Measurements from ENCODE around the gene CIAO2B.
"Not testable (repeated sequence)": the region's sequence is repeated elsewhere in the genome, so short reads cannot be mapped to it uniquely, and the experiment has no call there.

The CIAO2B gene

DNA sequence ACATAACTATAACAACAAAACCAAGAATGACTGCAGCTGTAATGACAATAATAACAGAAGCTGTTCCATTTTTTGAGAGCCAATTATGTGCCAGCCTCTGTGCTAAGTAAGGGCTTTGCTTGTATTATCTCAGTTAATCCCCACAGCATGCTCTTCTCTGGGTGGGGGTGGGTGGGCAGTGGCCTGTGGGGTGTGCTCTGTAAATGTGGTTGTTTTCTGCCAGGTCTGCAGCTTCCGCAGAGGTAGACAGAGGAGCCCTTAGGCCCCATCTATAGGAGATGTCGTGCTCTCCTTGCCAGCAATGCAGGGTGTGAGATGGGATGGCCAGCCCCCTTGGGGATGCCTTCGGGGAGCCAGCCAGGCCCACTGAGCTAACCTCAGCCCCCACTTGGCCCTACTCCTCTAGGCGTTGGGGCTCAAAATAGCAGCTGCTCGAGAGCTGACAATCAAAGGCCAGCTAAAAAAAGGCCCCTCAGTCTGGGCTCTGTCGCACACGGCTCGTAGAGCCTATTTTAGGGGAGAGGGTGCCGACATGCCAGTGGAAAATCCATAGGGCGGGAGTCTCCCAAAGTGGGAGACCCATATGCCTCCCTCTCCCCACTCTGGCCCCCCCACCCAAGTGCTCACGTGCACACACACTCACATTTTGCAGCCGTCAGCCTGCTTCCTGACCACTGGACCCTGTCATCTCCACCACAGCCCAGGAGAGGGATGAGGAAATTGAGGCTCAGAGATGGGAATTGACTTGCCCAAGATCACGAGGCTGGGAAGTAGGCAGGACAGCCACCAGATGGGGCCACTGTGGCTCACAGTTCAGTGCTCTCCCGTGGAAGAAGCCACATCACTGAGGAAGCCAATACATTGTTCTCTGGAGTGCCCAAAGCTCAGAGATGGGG lies 31.3 kb downstream of the CIAO2B start:
- DNase-seq, result no peak

DNA sequence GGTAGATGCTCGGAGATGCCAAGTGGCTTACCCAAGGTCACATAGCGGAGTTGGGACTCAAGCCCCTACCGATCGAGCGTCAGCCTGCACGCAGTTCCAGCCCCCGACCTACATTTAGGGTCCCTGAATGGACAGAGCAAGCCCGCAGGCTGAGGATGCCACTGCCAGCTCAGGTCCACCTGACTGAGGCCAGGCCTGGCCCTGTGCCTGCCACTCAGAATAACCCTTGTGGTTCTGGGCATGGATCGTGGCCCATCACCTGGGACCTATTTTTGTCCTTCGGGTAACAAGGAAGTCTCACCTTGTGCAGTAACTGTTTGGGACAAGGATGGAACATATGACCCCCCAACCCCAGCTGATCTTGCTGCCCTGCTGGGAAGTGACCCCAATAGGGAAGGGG lies 32.6 kb downstream of the CIAO2B start:
- no peak for DNase-seq

DNA sequence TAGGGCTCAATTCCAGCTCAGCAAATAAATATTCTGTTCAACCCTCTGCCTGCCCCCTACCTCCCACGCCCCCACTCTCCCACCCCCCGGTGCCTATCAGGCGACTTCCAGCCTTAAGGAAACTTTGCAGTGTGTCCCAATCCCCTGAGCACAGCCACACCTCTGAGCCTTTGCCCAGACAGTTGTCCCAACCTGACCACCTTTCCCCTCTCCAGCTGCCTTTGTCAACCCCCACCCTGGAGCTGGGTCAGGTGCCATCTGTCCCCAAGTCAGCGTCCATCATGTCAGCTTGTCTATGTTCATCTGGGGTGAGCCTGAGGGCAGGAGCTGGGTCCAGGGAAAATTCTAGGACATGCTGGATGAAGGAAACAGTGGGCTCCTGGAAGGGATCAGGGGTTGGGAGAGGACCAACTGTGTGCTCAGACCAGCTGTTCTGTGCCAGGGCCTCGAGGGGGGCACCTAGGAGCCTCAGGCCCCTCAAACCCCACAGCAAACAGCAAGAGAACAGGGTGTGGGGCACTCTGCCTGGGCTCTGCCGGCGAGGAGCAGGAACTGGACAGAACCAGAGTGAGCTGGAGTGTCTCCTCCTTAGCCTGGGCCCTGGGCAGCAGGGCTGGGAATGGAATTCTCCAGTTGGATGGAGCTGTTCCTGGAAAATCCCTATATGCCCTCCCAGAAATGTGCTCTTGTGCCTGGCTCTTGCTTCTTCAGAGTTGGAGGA lies 33.3 kb downstream of the CIAO2B start:
- DNase-seq, result no peak

GRCh38 chr16:66899945-66900710 lies 34.1 kb downstream of the CIAO2B start:
- peak in 1 of 2 donors; percentile 17 for DNase-seq

- DNase-seq, result no peak
Observed at GRCh38 chr16:66899310-66899944, 34.8 kb downstream of the CIAO2B start.

DNA sequence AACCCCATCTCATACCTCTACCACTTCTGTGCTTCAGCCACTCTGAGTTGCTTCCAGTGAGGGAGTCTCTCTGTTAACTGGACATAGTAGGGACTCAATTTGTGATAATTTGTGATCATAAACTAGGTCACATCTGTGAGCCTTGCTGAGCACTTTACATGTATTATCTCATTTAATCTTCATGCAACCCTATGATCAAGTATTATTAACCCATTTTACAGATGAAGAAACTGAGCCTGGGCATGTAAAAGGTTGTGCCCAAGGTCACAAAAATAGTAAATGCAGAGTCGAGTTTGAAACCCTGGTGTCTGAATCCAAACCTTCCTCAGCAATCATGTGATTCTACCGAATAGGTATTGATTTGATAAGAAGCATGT lies 35.3 kb downstream of the CIAO2B start:
- DNase-seq, result no peak

DNA sequence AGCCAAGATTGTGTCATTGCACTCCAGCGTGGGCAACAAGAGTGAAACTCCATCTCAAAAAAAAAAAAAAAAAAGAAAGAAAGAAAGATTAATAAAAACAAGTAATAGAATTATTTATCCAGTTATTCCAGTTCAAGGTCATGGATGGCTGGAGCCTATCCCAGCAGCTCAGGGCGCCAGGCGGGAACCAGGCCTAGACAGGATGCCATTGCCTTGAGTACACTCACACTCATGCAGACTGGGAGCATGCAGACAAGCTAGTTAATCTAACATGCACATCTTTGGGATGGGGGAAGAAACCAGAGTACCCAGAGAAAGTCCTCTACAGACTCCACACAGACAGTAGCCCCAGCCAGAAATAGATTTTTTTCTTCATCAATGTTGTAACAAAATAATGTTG lies 36.0 kb downstream of the CIAO2B start:
- no peak for DNase-seq

- not testable (repeated sequence) for DNase-seq
Observed at GRCh38 chr16:66896682-66897081, 37.5 kb downstream of the CIAO2B start.

DNA sequence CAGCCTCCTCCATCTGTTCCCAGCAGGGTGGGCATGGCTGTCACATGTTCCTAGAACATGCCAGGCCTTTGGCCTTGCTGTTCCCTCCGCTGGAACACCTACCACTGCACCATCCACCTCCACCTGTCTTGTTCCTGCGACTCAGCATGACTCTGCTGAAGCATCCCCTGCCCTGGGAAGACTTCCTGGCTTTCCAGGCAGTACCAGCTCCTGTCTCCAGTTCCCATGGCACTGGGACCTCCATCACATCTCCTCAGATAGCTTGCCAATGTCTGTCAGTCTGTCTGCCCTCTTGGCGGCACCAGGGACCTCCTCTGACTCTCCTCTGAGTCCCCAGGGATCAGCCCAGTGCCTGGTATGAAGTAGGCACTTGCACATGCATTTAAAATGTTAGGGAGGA lies 38.2 kb downstream of the CIAO2B start:
- DNase-seq, result no peak

GRCh38 chr16:66895689-66895979 lies 38.6 kb downstream of the CIAO2B start:
- DNase-seq, result no peak

GRCh38 chr16:66894948-66895688 lies 39.1 kb downstream of the CIAO2B start:
- peak; percentile 60 to 83 for DNase-seq

DNA sequence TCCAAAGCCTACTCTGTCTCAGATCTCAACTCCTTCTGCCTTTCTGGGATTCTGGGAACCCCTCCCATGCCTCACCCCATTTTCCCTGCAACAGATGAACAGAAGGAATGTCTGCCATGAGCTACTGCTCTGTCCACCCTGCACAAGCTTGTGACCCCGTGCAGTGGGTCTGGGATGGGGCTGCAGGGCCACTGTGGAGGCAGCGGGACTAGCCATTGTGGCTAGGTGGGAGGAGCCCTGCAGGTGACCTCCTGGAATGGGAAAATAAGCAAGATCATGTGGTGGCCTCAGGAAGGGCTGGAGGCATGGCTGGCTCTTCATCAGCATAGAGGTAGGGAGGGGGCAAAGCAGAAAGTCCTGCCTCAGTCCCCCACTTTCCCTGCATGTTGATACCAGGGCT lies 40.1 kb downstream of the CIAO2B start:
- no peak for DNase-seq

- no peak for DNase-seq
Observed at GRCh38 chr16:66891797-66892196, 42.4 kb downstream of the CIAO2B start.

GRCh38 chr16:66891360-66891759 lies 42.8 kb downstream of the CIAO2B start:
- no peak for DNase-seq

DNA sequence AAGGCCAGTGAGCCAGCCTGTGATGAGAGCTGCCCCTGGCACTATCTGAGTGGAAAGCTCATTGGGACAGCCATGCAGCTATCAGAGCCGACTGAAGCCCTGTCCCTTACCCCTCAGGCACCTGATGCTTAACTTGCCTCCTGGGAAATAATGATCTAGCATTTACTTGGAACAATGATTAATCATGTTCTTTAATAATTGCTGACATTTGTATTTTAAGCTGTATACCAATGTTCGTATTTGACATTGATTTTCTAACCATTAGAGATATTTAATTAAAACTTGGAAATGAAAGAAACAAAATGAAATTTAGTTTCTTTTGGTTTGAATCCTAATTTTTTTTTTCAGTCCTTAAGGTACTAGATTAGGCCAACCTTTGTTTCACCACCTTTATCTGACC lies 43.4 kb downstream of the CIAO2B start:
- no peak for DNase-seq

DNA sequence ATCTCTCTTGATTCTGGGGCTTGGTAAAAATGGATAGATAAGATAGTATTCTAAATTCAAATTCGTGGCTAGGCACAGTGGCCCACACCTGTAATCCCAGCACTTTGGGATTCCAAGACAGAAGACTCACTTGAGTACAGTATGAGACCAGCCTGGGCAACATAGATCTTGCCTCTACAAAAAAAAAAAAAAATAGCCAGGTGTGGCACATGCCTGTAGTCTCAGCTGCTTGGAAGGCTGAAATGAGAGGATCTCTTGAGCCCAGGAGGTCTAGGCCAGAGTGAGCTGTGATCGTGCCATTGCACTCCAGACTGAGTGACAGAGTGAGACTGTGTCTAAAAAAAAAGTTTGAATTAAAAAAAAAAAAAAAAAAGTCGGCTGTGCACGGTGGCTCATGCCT lies 44.6 kb downstream of the CIAO2B start:
- no peak for DNase-seq

DNA sequence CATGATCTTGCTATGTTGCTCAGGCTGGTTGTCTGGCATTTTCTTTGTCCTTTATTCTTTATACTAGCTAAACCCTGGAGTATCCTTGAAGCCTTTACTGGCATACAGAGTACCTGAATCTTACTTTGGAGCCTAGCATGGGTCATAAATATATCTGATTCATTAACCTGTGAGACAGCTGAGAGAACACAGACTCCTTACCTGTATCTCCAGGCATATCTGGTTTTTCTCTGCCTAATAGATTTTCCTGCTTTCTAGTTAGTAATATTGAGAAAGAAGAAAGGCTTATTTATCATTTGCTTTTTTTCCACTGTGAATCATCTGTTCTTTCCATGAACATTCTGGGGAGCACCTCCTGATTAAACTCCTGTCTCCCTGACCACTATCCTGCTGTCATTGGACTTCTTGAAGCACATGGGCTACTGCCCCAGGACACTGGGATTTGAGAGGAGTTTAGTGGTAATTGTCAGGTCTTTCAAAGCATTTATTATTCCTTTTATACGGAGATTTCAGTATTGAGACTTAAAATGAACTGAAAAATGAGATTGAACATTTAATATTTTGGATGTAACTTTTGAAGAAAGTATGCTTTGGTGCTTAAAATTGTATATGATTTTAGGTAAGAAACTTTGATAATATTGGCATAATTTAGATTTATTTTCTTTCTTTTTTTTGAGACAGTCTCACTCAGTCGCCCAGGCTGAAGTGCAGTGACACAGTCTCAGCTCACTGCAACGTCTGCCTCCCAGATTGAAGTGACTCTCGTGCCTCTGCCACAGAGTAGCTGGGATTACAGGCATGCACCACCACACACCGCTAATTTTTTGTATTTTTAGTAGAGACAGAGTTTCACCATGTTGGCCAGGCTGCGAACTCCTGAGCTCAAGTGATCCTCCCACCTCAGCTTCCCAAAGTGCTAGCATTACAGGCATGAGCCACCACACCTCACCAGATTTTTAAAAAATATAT lies 45.3 kb downstream of the CIAO2B start:
- no peak for DNase-seq

DNA sequence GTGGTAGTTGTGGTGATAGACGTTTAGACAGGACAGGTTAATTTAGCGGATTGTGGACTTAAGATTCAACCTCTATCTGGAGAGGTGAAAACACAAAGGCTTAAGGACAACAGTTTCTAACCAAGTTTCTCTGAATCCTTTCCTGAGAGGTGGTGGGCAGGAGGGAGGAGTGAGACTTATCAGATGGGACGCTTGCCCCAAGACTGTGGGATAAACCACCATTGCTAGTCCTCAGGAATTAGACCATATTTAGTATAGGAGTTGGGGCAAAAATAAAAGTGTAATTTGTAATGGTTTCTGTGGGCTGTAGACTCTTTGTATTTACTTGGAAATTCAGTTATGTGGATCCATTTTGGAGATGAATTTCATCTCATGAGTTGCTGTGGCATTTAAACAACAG lies 47.3 kb downstream of the CIAO2B start:
- DNase-seq, result no peak

DNA sequence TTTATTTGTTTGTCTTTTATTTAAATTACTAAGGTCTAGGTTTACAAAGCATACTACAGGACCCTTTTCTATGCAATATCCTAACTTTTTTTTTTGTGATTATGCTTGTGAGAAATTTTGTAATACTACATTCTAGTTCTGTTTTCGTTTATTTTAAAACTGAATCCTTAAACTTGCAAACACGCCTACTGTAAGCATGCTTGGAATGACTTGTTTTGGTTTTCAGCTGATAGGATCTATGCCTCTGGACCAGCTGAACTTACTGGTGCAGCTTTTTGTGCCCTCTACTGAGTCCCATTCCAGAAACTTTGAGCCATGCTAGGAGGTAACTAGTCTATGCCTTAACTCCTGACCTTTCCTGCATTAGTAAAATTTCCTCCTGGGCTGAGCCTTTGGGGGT lies 47.9 kb downstream of the CIAO2B start:
- no peak for DNase-seq

DNA sequence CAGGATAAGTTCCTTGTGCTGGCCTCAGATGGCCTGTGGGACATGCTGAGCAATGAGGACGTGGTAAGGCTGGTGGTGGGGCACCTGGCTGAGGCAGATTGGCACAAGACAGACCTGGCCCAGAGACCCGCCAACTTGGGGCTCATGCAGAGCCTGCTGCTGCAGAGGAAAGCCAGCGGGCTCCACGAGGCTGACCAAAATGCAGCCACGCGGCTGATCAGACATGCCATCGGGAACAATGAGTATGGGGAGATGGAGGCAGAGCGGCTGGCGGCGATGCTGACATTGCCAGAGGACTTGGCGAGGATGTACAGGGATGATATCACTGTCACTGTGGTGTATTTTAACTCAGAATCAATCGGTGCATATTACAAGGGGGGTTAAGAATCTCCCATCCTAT lies 48.7 kb downstream of the CIAO2B start:
- DNase-seq, result no peak

GRCh38 chr16:66882702-66883101 lies 51.5 kb downstream of the CIAO2B start:
- no peak for DNase-seq
